ENCODE results near the gene DNAH10.
"Not testable (repeated sequence)": the region's sequence is repeated elsewhere in the genome, so short reads cannot be mapped to it uniquely, and the experiment has no call there.

DNA sequence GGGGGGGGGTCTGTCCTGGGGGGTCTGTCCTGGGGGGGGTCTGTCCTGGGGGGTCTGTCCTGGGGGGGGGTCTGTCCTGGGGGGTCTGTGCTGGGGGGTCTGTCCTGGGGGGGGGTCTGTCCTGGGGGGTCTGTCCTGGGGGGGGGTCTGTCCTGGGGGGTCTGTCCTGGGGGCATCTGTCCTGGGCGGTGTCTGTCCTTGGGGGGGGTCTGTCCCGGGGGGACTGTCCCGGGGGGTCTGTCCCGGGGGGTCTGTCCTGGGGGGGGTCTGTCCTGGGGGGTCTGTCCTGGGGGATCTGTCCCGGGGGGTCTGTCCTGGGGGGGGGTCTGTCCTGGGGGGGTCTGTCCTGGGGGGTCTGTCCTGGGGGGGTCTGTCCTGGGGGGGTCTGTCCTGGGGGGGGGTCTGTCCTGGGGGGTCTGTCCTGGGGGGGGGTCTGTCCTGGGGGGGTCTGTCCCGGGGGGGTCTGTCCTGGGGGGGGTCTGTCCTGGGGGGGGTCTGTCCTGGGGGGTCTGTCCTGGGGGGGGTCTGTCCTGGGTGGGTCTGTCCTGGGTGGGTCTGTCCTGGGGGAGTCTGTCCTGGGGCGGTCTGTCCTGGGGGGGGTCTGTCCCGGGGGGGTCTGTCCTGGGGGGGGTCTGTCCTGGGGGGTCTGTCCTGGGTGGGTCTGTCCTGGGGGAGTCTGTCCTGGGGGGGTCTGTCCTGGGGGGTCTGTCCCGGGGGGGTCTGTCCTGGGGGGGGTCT lies 149.7 kb downstream of the DNAH10 start:
- TF ChIP-seq, protein P1, sequence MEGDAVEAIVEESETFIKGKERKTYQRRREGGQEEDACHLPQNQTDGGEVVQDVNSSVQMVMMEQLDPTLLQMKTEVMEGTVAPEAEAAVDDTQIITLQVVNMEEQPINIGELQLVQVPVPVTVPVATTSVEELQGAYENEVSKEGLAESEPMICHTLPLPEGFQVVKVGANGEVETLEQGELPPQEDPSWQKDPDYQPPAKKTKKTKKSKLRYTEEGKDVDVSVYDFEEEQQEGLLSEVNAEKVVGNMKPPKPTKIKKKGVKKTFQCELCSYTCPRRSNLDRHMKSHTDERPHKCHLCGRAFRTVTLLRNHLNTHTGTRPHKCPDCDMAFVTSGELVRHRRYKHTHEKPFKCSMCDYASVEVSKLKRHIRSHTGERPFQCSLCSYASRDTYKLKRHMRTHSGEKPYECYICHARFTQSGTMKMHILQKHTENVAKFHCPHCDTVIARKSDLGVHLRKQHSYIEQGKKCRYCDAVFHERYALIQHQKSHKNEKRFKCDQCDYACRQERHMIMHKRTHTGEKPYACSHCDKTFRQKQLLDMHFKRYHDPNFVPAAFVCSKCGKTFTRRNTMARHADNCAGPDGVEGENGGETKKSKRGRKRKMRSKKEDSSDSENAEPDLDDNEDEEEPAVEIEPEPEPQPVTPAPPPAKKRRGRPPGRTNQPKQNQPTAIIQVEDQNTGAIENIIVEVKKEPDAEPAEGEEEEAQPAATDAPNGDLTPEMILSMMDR (IDR thresholded peaks at IDR 0.05): not testable (repeated sequence)
- not testable (repeated sequence) for TF ChIP-seq POLR2A, POLR2AphosphoS5 (IDR thresholded peaks at IDR 0.05)
